GM12864 (cell line): ENCODE data around the gene SLC25A14.
"Not testable (repeated sequence)": the region's sequence is repeated elsewhere in the genome, so short reads cannot be mapped to it uniquely, and the experiment has no call there.

Experiments
- DNase-seq: peaks from one replicate; pipeline ENCODE4 v3.0.0-alpha.2; 2011; ENCODE audit warnings: low read depth
- H3K4me3 ChIP-seq: 2 replicates; pipeline ENCODE4 v1.5.1; 2011; ENCODE audit warnings: mild to moderate bottlenecking, low read depth, low read length, control low read depth
- TF ChIP-seq, protein P1 (sequence below): IDR thresholded peaks from 2 replicates; pipeline ENCODE4 v1.5.1; 2011; ENCODE audit warnings: low read depth, mild to moderate bottlenecking, moderate library complexity, low read length, control low read depth, inconsistent platforms; ENCODE audit errors: missing control alignments

SLC25A14 gene

DNA sequence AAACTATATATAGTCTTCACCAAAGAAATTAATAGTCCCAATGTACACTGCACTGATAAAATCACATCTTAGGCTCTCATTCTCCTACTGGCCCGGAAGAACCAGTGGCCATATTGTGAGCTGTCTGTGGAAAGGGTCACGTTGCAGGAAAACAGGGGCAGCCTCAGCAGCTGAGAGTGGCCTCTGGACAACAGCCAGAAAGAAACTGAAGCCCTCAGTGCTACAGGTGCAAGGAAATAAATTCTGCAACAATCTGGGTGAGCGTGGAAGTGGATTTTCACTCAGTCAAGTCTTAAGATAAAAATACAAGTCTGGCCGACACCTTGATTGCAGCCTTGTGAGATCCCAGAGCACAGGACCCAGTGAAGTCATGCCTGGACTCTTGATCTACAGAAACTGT lies 3.2 kb upstream of the SLC25A14 start:
- TF ChIP-seq, protein P1, sequence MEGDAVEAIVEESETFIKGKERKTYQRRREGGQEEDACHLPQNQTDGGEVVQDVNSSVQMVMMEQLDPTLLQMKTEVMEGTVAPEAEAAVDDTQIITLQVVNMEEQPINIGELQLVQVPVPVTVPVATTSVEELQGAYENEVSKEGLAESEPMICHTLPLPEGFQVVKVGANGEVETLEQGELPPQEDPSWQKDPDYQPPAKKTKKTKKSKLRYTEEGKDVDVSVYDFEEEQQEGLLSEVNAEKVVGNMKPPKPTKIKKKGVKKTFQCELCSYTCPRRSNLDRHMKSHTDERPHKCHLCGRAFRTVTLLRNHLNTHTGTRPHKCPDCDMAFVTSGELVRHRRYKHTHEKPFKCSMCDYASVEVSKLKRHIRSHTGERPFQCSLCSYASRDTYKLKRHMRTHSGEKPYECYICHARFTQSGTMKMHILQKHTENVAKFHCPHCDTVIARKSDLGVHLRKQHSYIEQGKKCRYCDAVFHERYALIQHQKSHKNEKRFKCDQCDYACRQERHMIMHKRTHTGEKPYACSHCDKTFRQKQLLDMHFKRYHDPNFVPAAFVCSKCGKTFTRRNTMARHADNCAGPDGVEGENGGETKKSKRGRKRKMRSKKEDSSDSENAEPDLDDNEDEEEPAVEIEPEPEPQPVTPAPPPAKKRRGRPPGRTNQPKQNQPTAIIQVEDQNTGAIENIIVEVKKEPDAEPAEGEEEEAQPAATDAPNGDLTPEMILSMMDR = no peak
- no peak overlapping the region for H3K4me3 ChIP-seq
- DNase-seq = no peak

DNA sequence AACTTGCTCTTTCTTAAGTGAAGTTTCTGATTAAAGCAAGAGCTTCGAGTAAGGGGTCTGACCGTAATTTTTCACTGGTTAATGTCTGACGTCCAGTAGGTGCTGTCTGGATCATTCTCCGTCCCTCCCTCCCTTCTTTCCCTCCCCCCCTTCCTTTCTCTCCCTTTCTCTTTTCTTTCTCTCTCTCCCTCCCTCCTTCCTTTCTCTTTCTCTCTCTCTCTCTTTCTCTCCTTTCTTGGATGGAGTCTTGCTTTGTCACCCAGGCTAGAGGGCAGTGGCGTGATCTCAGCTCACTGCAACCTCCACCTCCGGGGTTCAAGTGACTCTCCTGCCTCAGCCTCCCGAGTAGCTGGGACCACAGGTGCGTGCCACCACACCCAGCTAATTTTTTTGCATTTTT lies 850 bp upstream of the SLC25A14 start:
- H3K4me3 ChIP-seq, DNase-seq: not testable (repeated sequence)

DNA sequence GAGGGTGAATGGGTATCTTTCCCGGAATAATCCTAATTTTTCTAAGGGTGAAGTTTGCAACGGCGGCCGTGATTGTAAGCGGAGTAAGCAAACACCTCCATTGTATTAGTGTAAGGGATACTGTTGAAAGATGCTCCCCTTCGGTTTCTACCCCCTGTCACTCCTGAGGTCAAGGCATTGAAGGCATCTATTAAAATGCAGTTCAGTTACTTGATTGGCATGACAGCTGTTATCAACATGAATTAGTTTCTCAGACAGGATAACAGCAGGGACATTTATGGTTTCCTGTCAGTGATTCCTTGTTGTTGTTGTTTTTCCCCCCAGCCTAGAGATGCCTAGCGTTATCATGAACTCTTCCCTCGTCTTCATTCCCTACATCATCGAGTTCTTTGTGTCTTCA lies 552 bp downstream of the SLC25A14 start:
- peak overlapping the region; percentile 83 for H3K4me3 ChIP-seq
- DNase-seq = no peak
- TF ChIP-seq, protein P1 = no peak

DNA sequence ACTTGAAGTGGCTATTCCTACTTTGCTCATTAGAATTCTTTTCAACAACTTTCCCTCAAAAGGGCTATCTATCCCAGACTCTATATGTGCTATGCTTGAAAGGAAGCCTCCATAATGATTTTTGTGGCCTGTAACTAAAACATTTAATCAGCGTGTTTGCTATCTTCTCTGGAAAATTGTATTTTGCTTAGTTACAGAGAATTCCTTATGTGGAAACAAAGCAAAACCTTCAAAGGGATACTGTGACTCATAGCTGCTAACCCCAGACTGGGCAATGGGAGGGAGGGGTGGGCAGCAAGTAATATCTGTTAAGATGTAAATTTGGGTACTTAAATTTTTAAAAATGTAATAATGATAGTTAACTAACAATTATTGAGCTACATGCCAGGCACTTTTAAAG lies 3.7 kb downstream of the SLC25A14 start:
- TF ChIP-seq, protein P1 = no peak
- H3K4me3 ChIP-seq = no peak overlapping the region
- no peak for DNase-seq

DNA sequence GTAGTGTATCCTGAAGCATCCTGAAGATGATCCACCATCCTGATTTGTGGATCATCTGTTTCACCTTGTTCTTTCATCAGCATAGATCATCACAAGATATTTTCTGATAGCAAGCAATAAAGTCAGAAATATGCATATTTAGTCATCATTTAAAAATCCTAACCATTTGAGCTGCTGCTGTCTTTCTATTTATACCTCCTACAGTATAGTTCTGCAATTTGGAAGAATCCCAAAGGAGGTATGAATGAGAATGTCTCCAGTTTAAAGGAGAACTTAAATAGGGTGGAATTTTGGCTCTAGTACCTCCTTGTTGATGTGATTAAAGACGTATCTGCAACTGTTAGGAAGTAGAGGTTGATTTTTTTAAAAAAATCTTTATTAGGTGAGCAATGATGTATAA lies 7.6 kb downstream of the SLC25A14 start:
- TF ChIP-seq, protein P1 = no peak
- DNase-seq = no peak

DNA sequence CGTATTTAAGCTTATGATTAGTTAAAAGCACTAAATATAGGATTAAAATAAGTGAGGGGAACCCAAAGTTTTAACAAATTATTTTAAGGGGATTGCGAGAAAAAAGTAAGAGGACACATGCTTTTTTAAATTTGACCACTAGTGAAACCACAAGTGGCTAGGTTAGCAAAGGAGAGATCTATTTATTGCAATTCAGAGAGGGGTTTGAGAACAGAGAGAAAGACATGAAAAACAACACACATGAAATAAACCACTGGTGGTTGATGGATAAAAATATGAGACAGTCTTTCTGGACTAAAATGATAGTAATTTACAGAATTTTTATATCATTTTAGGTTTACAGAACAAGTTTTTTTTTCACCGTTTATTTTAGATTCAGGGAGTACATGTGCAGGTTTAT lies 11.8 kb downstream of the SLC25A14 start:
- H3K4me3 ChIP-seq = no peak overlapping the region
- TF ChIP-seq, protein P1 = no peak
- DNase-seq = no peak

More for the DNA sequence above, 7.6 kb downstream of the SLC25A14 start:
- H3K4me3 ChIP-seq = no peak overlapping the region

DNA sequence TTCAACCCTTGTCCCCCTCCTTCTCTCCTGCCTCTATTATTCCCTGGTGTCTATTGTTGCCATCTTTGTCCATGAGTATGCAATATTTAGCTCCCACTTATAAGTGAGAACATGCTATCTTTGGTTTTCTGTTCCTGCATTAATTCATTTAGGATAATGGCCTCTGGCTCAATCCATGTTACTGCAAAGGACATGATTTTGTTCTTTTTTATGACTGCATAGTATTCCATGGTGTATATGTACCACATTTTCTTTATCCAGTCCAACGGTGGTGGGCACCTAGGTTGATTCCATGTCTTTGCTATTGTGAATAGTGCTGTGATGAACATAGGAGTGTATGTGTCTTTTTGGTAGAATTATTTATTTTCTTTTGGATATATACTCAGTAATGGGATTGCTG lies 12.3 kb downstream of the SLC25A14 start:
- not testable (repeated sequence) for H3K4me3 ChIP-seq, DNase-seq

DNA sequence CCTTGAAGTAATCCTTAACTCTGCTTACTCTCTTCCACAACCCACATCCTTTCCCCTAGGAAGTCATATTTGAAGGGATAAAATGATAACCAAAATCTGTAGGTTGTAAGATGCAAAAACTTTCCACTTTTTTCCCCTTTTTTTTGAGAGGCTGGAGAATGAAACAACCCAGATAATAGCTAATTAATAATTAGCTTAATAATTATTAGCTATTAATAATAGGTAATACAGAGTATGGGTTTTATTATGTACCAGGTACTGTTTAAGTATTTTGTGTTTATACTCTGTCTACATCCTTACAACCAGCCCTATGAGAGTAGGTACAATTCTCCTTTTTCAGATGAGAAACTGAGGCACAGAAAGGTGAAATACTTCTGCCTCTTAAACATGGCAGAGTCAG lies 36.4 kb downstream of the SLC25A14 start:
- no peak overlapping the region for H3K4me3 ChIP-seq
- DNase-seq = no peak
- TF ChIP-seq, protein P1 = no peak
